GM19452 (cell line): Measurements from ENCODE around the gene ADAMTS17.

Experiments used
- ATAC-seq: cut with Tn5 transposase; IDR thresholded peaks from one replicate; pipeline ENCODE4 v1.9.1; 2021; ENCODE audit not compliant: unreplicated experiment

ADAMTS17 gene

DNA sequence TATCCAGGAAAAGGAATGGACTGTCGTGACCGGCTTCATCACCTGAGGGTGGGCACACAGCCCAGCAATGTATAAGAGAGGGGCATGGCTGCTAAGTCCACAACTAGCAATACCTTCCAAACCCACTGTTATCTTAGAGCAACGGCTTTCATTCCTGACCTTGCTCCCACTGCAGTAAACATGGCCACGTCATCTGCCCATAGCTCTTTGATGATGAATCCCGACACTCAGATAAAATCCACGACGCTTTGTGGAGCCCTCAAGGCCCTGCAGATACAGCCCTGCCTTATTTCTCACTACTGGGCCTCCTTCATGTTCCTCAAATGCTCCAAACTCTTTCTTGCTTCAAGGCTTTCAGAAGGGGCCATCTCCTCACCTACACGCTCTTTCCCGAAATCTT is 114.0 kb downstream of the ADAMTS17 start:
- no peak for ATAC-seq

DNA sequence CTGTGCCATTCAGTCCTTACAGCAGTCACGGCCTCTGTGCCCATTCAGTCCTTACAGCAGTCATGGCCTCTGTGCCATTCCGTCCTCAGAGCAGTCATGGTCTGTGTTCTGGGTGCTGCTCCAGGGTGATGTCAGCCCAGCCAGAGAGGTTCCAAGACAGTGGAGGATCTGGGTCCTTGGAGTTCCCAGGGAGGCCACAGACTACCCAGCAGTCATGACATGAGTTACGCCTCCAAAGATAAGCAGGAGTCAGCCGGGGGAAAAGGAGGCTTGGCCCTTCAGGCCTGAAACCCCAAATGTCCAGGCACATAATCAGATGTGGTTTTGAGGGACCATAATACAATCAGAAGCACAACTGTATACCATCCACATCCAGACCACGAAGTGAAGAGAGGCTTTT is 115.7 kb downstream of the ADAMTS17 start:
- no peak for ATAC-seq

DNA sequence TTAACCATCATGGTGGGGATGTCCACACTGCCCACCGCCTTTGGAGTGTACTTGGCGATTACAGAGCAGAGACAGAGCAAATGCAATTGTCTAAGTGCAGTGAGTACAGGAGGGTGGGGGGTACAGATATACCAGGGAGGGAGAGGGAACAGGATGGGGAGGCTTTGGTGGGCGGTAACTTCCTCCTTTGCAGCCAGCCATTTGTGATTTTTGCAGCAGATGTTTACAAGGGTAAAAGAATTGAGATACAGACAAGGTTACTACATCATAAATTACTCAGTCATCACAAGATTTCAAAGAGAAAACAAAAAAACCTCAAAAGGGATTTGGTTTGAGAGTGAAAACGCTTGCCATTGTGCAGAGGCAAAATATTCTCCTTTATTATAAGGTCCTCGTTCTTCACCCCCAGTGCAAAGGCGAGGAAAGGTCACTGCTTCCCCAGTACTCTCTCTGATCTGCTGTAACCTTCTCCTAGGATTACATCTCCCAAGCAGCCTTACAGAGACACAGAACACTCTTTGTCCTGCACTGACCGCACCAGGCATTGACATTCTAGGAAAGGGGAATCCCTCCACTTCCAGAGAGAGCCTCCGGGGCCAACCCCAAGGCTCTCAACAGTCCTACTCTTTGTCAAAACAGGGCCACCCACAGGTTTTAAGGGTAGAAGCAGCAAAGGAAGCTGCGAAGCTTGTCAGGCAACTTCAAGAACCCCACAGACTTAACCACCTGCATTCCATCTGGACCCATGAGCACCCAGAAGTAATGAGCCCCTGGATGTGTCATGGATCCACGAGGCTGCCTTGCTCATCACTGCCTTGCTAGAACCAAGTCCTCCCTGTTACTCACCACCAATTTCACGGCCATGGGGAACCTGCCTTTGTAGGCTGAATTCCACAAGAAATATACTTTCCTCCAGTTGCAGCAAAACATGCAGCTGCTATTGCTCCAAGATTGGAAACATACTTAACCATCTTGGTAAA is 117.3 kb downstream of the ADAMTS17 start:
- ATAC-seq = no peak

DNA sequence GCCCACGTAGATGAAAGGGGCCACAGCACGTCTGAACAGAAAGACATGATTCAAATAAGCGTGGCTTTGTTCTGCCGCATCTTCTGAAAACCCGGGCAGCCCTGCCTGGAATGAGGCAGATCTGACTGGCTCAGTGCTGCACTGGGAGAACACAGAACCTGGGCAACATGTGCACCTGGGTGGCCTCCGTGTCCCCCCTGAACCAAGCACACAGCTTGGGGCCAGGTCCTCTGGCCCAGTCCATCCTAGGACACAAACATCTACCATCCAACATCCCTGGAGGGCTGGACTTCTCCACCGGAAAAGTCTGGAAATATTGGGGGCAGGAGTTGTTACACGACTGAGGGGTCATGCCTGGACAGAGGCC is 119.4 kb downstream of the ADAMTS17 start:
- no peak for ATAC-seq

DNA sequence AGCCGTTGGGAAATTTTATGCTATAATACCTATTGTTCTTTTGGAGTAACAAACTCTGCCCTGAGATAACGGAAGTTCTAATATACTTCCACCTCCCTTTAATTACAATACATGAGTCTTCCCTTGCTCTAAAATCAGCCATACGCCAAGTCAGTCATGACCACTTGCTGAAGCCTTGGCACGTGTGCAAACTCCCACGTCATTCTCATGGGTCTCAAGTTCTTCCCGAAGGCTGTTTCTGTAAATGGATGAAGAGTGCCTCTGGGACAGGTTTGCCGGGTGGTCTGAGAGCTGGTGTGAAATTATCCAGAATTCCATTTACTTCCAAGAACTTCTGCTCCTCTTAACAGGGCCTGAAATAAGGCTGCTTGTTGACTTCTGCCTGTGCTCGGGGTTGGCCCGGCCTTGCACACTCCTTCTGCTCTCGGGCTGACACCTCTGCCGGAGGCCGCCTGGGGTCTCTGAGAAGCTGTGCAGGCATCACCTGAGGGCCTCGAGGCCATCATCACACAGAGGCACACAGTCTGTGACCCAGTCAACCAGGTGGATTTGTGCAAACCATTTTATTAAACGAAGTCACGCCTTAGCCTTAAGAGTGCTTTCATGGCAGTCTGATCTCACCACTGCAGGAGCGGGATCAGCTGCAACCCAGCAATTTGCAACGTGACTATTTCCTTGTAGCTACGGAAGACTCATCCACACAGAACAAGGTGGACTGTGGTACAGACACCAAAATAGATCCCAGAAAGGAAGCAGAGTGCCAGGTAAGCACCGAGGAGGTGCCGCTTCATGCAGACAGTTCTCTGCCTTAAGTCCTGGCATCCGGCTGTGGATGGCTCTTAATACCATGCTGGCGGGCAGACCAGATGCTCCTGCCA is 120.1 kb downstream of the ADAMTS17 start:
- no peak for ATAC-seq

DNA sequence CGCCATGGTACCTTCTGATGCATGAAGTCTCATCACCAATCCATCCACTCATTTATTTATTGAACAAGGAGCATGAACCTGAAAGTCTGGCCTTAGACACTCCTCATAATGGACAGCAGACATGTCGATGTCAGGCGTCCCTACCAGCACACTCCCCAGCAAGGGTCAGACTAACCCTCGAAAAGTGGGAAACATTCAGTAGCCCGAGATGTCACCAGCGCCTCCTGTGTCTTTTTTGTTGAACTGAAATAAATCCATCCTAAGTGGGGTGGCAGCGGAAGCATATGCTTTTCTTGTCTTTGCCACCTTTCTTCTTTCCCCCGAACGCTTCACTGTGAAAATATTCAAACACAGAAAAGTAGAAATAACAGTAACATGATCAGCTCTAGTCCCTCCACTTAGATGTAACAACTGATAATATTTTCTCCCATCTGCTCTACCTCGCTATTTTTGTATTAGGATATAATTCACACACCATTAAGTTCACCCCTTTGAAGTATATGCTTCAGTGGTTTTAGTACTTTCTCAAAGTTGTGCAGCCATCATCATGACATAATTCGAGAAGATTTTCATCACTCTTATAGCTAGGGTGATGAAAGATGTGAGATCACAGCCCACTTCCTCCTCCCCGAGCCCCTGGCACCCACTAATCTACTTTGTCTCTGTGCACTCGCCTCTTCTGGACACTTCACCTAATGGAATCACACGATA is 121.6 kb downstream of the ADAMTS17 start:
- no peak for ATAC-seq

DNA sequence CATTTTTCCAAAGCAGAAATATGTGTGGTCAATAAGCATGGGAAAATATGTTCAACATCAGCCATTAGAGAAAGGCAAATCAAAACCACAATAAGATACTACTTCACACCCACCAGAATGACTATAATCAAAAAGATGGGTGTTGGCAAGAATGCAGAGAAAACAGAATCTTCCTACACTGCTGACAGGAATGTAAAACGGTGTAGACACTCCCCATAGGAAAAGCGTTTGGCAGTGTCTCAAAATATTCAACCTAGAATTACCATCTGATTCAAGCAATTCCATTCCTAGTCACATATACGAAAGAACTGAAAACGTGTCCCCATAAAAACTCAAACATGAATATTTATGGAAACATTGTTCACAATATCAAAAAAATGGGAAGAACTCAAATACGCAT is 123.3 kb downstream of the ADAMTS17 start:
- no peak for ATAC-seq

DNA sequence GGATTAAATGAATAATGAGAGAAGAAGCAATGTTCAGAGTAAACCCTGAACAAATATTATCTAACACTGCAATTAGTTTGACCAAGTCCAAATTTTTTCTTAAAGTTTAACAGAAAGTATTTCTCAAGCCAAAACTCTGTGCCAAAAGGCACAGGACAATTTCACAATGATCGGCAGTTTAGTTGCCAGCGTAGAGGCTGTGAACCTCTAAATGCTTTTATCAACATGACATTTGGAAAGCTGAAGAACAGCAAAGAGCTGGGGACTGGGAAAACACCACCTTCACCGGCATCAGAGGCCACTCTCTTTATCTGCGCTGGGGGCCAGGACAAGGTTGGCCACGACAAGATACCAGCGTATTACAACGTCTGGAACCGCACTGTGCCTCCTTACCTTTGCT is 125.6 kb downstream of the ADAMTS17 start:
- ATAC-seq = no peak

DNA sequence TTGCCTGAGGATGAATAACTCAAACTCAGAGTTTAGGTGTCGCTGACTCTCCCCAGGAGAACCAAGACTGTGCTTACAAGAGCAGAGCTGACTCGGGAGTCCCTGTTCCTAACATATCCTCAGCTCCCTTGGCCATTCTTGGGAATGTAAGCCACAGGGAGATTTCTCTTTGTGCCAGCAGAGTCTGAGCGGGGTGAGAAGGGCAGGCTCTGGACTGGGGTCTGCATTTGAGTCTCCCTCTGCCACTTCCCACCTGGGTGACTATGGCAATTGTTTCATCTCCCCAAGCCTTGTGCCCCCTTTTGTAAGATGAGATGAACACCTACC is 126.0 kb downstream of the ADAMTS17 start:
- ATAC-seq = no peak

DNA sequence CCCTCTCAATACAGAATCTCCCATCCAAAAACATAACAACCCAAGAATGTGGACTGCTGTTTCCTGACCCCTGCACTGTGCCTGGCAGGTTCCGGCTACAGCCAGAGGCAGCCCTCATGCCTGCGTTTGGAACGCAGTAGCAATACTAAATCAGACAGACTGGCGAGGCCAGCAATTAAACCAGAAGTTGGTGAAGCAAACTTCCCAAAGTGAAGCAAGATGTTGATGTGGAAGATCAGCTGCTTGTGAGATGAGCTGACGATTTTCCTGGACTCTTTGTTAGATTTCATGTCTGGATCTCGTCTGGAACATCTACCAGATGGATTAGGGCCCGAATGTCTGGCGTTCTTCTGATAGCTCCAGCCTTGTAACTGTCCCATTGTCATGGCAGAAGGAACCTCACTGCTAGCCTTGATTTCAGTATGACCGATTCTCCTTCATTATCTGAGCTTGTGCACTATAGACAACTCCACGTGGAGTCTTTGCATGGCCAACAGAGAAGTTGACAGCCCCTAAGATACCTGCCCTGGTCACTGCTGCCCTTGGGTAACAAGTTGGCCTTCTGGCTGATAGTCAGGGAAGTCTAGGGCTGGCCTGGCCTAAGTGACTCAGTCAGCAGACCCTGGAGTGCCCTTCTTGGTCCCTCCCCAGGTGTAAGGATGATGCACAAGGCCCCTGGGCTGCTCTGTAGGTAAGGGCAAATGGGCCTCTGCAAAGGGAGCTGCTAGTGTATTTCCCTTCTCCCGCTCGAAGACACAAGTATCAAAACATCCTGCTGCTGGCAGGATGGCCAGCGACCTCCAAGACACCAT is 126.5 kb downstream of the ADAMTS17 start:
- no peak for ATAC-seq

DNA sequence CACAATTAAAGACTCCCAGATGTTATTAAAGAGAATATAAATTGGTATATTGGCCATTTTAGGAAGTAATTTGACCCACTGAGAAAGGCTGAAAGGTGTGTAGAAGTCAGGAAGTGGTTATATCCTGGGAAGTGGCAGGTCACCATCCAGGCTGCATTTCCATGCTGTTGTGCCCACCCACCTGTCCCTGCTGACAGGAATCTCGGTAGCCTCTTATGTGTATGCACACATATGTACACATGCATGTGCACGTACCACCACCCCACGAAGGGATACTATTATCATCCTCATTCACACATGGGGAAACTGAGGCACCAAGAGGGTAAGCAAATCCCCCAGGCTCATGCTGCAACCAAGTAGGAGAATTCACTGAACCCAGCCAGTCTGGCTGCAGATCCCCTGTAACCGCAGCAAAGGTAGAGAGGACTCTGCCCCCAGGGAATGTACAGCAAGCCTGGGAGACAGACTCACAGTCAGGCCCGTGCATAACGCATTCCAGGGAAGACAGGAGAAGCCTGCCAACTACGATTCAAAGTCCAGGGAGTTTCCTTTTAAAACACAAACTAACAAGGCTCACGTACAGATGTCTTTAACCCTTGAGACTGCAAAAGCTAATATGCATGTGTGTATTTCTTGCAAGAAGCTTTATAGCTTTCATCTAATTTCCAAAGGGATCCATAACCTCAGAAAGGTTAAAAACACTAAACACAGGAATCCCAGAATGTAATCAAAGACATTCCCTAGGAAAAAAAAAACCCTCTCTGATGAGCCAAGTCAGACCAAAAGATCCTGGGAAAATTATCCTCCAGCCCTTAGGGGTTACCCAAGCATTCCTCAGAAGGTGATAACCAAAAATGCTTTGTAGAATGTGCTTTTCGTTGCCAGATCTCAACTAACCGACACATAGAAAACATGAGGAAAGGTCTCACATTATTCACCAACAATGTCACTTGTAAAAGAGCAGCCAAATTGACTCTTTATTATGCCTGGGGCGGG is 129.6 kb downstream of the ADAMTS17 start:
- no peak for ATAC-seq

DNA sequence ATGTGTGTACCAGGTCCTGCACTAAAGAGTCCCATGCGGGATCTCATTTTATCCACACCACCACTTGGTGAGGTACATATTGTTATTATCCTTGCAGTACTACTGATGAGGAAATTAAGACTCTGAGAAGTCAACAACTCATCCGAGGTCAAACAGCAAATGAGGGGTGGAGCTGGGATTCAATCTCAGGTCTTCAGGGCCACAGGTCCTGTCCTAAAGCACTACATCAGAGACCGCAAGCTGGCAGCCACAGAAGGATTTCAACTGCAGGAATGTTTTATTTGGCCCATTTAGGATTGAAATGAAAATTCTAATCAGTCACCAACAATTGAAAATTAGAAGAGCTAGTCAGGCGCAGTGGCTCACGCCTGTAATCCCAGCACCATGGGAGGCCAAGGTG is 131.4 kb downstream of the ADAMTS17 start:
- no peak for ATAC-seq

DNA sequence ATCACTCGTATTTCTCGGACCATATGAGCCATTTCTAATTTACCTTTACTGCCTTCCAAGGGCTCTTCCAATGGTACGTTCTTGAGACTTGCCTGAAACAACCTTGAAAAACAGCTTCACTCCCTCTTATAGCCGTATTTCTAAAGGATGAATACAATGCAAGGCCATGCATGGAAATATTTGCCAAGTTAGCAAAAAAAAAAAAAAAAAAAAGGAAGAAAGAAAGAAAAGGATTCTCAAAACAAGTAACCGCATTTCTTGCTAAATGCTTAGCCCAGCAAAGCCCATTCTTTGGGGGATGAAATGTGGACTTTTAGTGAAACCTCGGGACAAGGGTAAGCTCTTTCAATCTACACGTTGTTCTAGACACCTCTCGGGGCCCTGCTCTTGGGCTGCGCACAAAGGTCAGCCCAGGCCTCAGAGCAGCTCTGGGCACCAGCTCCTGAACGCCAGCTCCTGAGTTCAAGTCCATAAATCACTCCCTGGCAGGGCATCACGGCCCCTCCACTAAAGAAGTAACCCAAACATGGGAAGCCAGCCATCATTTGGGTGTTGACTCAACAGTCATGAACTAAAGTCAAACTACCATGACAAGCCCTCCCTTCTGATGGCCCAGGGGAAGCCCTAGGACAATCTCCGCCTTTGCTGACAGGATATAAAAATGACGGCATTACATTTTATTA is 132.7 kb downstream of the ADAMTS17 start:
- ATAC-seq = no peak

DNA sequence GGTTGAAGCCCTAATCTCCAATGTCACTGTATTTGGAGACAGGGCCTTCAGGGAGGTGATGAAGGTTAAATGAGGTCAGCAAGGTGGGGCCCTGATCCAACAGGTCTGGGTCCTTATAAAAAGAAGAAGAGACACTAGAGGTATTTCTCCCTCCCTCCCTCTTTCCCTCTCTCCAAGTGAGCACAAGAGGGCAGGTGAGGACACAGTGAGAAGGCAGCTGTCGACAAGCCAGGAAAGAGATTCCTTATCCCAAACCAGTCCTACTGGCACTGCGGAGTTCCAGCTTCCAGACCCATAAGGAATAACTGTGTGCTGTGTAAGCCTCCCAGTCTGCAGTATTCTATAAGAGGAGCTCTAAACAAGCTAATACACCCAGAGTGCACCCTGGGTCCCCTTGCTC is 134.7 kb downstream of the ADAMTS17 start:
- no peak for ATAC-seq

DNA sequence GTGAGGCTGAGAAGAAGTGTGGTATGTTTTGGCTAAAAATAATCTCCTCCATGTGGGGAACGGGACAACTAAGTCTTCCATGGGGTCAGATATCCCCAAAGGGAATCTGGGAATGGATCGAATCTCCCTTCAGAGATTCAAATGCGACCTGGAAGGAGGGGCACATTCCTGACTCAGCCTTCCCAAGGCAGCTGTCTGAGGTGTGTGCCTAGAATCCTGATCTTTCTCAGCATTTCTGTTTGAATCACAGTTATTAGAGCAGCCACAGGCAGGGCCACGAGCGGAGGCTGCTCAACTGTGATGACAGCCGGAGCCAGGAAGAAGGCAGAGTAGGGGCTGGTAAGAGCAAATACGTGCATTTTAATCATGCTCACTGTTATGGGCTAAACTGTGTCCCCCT is 135.1 kb downstream of the ADAMTS17 start:
- no peak for ATAC-seq

DNA sequence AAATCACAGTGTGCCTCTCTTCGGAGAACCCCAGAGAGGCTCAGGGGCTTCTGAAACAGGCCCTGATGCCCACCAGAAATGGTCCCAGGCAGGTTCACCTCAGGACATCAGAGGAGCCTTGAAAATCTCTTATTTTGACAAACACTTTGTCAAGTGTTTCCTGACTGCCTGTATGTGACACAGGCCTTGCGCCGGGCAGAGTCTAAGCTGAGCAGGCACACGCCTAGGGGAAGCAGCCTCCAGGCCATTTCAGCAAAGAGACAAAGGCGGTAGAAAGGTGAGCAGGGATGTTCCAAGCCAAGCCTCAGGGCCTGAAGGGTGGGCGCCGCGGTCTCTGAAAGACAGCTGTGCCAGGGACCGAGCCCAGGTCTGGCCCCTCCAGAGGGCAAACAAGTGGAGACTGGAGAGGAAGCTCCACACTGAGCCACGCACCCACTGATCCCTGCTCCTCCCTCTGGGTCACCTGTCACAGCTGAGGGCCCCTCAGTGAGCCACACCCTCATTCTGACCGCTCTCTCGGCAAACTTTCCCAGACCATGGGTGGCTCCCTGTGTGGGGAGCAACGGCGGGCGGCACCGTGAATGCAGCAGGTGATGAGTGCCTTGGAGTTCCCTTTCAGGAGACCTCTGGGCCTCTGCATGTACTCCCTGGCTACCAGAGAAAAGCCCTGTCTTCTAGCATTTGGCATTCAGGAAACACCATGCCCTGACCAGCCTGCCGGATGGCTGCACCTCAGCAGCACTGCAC is 136.1 kb downstream of the ADAMTS17 start:
- no peak for ATAC-seq

DNA sequence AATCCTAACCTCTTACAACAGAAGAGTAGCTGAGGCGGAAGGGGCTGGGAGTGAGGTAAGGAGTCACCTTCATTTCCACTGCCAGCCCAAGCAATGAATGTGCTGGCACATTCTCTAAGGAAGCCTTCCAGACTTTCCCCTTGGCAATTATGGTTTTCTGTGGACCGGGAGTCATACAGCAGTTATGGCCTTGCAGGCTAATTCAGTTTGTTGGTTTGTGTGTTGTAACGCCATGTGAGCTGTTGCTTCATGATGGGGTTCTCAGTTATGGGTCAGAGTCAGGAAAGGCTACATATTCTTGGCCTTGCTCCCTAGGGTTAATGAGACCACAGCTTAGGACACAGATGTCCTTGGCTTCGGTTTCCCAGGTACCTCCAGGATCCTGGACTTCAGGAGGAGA is 137.0 kb downstream of the ADAMTS17 start:
- ATAC-seq = no peak

DNA sequence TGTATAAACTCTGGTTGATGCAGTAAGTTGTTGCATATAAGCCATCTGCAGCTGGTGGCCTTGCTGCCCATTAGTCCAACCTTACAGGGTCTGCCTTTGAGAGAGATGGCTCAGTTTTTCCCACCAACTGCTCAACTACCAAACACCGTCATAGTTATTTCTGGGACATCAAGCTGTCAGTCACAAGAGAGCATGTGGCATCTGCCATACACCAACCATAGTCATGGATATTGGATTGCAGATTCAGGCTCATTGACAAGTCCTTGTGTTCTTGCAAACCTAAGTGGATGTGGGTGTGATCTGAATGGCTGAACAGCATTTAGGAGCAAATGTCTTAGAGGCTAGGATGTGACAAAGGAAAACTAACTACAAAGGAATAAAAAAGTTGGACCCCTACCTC is 137.6 kb downstream of the ADAMTS17 start:
- no peak for ATAC-seq
